ENCODE measurements around the gene IRS2. TPM values are rescaled to one million over a fixed set of nuclear protein-coding genes. Genes with fewer than 3 reads are reported as not detected.

Gene IRS2
- total and polyA plus RNA-seq, 2 of the 8 experiments (the other 6 are each of a cell fraction or from before 2014, with no cell fraction given), result 2.6 to 17.0 TPM

DNA sequence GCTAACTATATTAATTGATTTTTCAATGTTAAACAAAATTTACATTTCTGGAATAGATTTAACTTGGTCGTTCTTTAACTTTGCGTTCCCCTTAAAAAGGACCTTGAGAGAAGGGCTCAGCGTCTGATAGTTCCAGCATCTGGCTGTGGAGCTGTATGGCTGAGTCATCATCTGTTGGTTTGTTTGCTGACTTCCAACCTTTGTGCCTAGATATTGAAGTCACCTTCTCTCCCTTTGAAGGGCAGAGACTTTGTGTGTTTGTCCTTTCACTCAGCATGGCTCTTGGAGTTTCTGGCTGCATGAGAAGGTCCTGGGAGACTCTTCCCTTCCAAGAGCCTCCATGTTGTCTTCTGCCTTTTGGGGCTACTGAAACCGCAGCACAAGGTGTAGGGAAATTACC lies 16.6 kb upstream of the IRS2 start:
- Histone ChIP-seq H2BK120ac (replicated peaks; ENCODE audit: low read depth, low read length) (no peak overlapping the region), H3K4me1 (replicated peaks in 1 of 4; ENCODE audit: control insufficient read depth in 3 of 4, insufficient read depth in 4 of 4, low read length in 3 of 4) (no peaks in the 10 kb centered on the region; a peak in 1 of 7 replicates), H3K27ac (ENCODE audit: low read depth, low read length) (no peak overlapping the region), H3K4me2 (ENCODE audit: insufficient read depth in 1 of 2, low read depth in 2 of 2, low read length in 2 of 2) (no peak overlapping the region), H3K9ac (replicated peaks in 1 of 4; ENCODE audit: extremely low read depth in 1 of 4, low read depth in 3 of 4, low read length in 3 of 4) (no peak overlapping the region), H4K91ac (replicated peaks; ENCODE audit: insufficient read length, low read length) (no peak overlapping the region), H2BK12ac (ENCODE audit: low read depth, low read length) (no peak overlapping the region), H3K4me3 (ENCODE audit: extremely low read depth in 1 of 4, insufficient read depth in 2 of 4, low read depth in 3 of 4, low read length in 4 of 4) (no peak overlapping the region), H3K36me3 (ENCODE audit: control insufficient read depth in 2 of 4, insufficient read depth in 4 of 4, low read length in 3 of 4) (no peaks in the 10 kb centered on the region), H3K14ac (ENCODE audit: insufficient read length) (no peak overlapping the region), H3K79me2 (ENCODE audit: control insufficient read depth in 1 of 2, insufficient read depth in 2 of 2, low read length in 2 of 2) (no peaks in the 10 kb centered on the region), H3K18ac (ENCODE audit: extremely low read depth, low read length) (no peak overlapping the region), H4K20me1 (replicated peaks in 1 of 2; ENCODE audit: control insufficient read depth in 1 of 2, insufficient read depth in 2 of 2, low read length in 2 of 2) (no peaks in the 10 kb centered on the region), H2BK20ac (ENCODE audit: low read length) (no peak overlapping the region), H3K9me3 (ENCODE audit: insufficient read depth in 2 of 2, low read depth in 1 of 2, low read length in 1 of 2) (no peaks in the 10 kb centered on the region; a peak in 1 of 4 replicates), H2BK5ac (ENCODE audit: low read depth, low read length) (no peak overlapping the region), H3K27me3 (replicated peaks in 1 of 4; ENCODE audit: control insufficient read depth in 3 of 4, extremely low read depth in 1 of 4, insufficient read depth in 3 of 4, low read length in 3 of 4) (no peaks in the 10 kb centered on the region), H3K79me1 (ENCODE audit: low read depth, low read length) (no peaks in the 10 kb centered on the region), H3K23ac (ENCODE audit: insufficient read length) (no peak overlapping the region), H3K4ac (replicated peaks; ENCODE audit: insufficient read length, low read depth, low read length) (no peak overlapping the region), H4K5ac (ENCODE audit: insufficient read length, low read depth, low read length) (no peak overlapping the region), H3K23me2 (ENCODE audit: low read depth, low read length) (no peaks in the 10 kb centered on the region), H3K56ac (replicated peaks; ENCODE audit: insufficient read length, low read depth, low read length) (no peak overlapping the region), H2BK15ac (ENCODE audit: low read length) (no peak overlapping the region), H4K8ac (ENCODE audit: extremely low read depth, insufficient read depth, low read length) (no peak overlapping the region), H2AFZ (ENCODE audit: low read length) (peak overlapping the region; percentile 89; the same call in 1 of the 2 replicates), H2AK5ac (ENCODE audit: low read depth, low read length) (no peak overlapping the region)
- TF ChIP-seq CEBPB (IDR thresholded peaks at IDR 0.05; ENCODE audit: low read depth, low read length), result no peak
- no peak for TF ChIP-seq RFX5 (IDR thresholded peaks at IDR 0.05; ENCODE audit: borderline replicate concordance, low read depth, low read length)
- TF ChIP-seq SAP30 (IDR thresholded peaks at IDR 0.05; ENCODE audit: insufficient read depth, insufficient replicate concordance, low read length), result no peak
- TF ChIP-seq TAF1 (IDR thresholded peaks at IDR 0.05; ENCODE audit: low read depth, low read length), result no peak
- TF ChIP-seq TCF12 (IDR thresholded peaks at IDR 0.05; ENCODE audit: low read depth, low read length), result no peak
- TF ChIP-seq JUN (IDR thresholded peaks at IDR 0.05; ENCODE audit: low read depth, low read length), result no peak
- no peak for TF ChIP-seq YY1 (IDR thresholded peaks at IDR 0.05; ENCODE audit: low read depth, low read length)
- no peak for TF ChIP-seq SP4 (IDR thresholded peaks at IDR 0.05; ENCODE audit: low read length)
- TF ChIP-seq RXRA (IDR thresholded peaks at IDR 0.05; ENCODE audit: insufficient read depth, low read depth, low read length), result no peak
- no peak for TF ChIP-seq CBX8 (IDR thresholded peaks at IDR 0.05; ENCODE audit: borderline replicate concordance, low read depth, low read length)
- no peak for TF ChIP-seq SIX5 (IDR thresholded peaks at IDR 0.05; ENCODE audit: low read depth, low read length)
- TF ChIP-seq BRCA1 (IDR thresholded peaks at IDR 0.05; ENCODE audit: low read depth, low read length), result no peak
- TF ChIP-seq SP1 (IDR thresholded peaks at IDR 0.05; ENCODE audit: low read depth, low read length), result no peak
- TF ChIP-seq CBX5 (IDR thresholded peaks at IDR 0.05; ENCODE audit: low read depth, low read length), result no peak
- TF ChIP-seq, protein P1, sequence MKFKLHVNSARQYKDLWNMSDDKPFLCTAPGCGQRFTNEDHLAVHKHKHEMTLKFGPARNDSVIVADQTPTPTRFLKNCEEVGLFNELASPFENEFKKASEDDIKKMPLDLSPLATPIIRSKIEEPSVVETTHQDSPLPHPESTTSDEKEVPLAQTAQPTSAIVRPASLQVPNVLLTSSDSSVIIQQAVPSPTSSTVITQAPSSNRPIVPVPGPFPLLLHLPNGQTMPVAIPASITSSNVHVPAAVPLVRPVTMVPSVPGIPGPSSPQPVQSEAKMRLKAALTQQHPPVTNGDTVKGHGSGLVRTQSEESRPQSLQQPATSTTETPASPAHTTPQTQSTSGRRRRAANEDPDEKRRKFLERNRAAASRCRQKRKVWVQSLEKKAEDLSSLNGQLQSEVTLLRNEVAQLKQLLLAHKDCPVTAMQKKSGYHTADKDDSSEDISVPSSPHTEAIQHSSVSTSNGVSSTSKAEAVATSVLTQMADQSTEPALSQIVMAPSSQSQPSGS (IDR thresholded peaks at IDR 0.05; ENCODE audit: low read length), result no peak
- ChIA-PET POLR2A (ENCODE audit: partially characterized antibody) (interaction anchor here (1.1 kb wide), 1 partner anchor 19 kb away, joined by 3 read pairs; no protein-coding TSS in a partner anchor), CTCF (ENCODE audit: partially characterized antibody) (no interaction called here)
- WGBS, 2 experiments (ENCODE audit: extremely low coverage in 1 of 2, insufficient coverage in 1 of 2, insufficient read length in 1 of 2, insufficient replicate concordance in 2 of 2, low coverage in 1 of 2, low lambda C conversion rate in 2 of 2, missing lambda C conversion rate in 1 of 2), result 100% methylated on average over 4 of the region's 4 CpGs; no CpG with 5 or more reads in 1 of the 2 experiments
- DNase-seq (ENCODE audit: low read depth in 1 of 2, low spot score in 2 of 2) (no peak), FAIRE-seq (no peak)

Measured in H1 (cell line).